HG03175 (cell line): Measurements from ENCODE around the gene BPIFB2.

Experiments
- ATAC-seq: cut with Tn5 transposase; IDR thresholded peaks from one replicate; pipeline ENCODE4 v1.9.1; 2021; ENCODE audit warnings: mild to moderate bottlenecking, moderate library complexity; ENCODE audit not compliant: unreplicated experiment

BPIFB2 gene

GRCh38 chr20:33020278-33021161 lies 13.0 kb downstream of the BPIFB2 start:
- no peak for ATAC-seq

GRCh38 chr20:33021879-33022278 lies 14.4 kb downstream of the BPIFB2 start:
- ATAC-seq, result no peak

- no peak for ATAC-seq
Observed at GRCh38 chr20:33022289-33022688, 14.8 kb downstream of the BPIFB2 start.

GRCh38 chr20:33022694-33023438 lies 15.4 kb downstream of the BPIFB2 start:
- no peak for ATAC-seq

- ATAC-seq, result no peak
Observed at GRCh38 chr20:33023439-33024242, 16.1 kb downstream of the BPIFB2 start.

GRCh38 chr20:33024243-33024560 lies 16.7 kb downstream of the BPIFB2 start:
- ATAC-seq, result no peak

GRCh38 chr20:33024609-33025317 lies 17.3 kb downstream of the BPIFB2 start:
- no peak for ATAC-seq

- ATAC-seq, result no peak
Observed at GRCh38 chr20:33025318-33025876, 17.9 kb downstream of the BPIFB2 start.

- no peak for ATAC-seq
Observed at GRCh38 chr20:33026072-33026778, 18.7 kb downstream of the BPIFB2 start.

- no peak for ATAC-seq
Observed at GRCh38 chr20:33026779-33027759, 19.6 kb downstream of the BPIFB2 start.

GRCh38 chr20:33027769-33028751 lies 20.6 kb downstream of the BPIFB2 start:
- no peak for ATAC-seq

- no peak for ATAC-seq
Observed at GRCh38 chr20:33028875-33029274, 21.4 kb downstream of the BPIFB2 start.

GRCh38 chr20:33030076-33030475 lies 22.6 kb downstream of the BPIFB2 start:
- ATAC-seq, result no peak

- ATAC-seq, result no peak
Observed at GRCh38 chr20:33030569-33030968, 23.1 kb downstream of the BPIFB2 start.

- ATAC-seq, result no peak
Observed at GRCh38 chr20:33031531-33031930, 24.0 kb downstream of the BPIFB2 start, which contains the start of gene BPIFB6. TSS of gene BPIFB6 (plus strand) at chr20:33031648. CDS start at chr20:33031648, 0 bp downstream.

- no peak for ATAC-seq
Observed at GRCh38 chr20:33032555-33032954, 25.1 kb downstream of the BPIFB2 start.

- no peak for ATAC-seq
Observed at GRCh38 chr20:33033381-33033780, 25.9 kb downstream of the BPIFB2 start.
